Measurements from ENCODE around the gene USP3.

- TF ChIP-seq CTCF (conservative IDR thresholded peaks at IDR 0.05; ENCODE audit: low read length) (no peak), EZH2phosphoT487 (IDR thresholded peaks at IDR 0.05; ENCODE audit: borderline replicate concordance) (no peak)
These were observed 119.0 kb downstream of the USP3 start for GRCh38 chr15:63623232-63623969.
